Thyroid gland (tissue), 4 donors: ENCODE data around the gene AGPAT4.

ENCODE experiments used
- POLR2A ChIP-seq, 2 donors: fragments of 450-650 bp; IDR thresholded peaks; one replicate each; pipeline ENCODE4 v1.6.1; 2017; ENCODE audit warnings: antibody characterized with exemption in 2 of 2, mild to moderate bottlenecking in 2 of 2, moderate library complexity in 1 of 2
- TF ChIP-seq, protein P1 (sequence below), 6 experiments: fragments of 200-600 bp in 3 of 6; fragments of 450-650 bp in 3 of 6; sonication (generic) in 3 of 6; IDR thresholded peaks; one replicate each; pipeline ENCODE4 v1.5.1; 2016 to 2019; ENCODE audit warnings: antibody characterized with exemption in 6 of 6, mild to moderate bottlenecking in 2 of 6, inconsistent platforms in 1 of 6, moderate library complexity in 1 of 6

DNA sequence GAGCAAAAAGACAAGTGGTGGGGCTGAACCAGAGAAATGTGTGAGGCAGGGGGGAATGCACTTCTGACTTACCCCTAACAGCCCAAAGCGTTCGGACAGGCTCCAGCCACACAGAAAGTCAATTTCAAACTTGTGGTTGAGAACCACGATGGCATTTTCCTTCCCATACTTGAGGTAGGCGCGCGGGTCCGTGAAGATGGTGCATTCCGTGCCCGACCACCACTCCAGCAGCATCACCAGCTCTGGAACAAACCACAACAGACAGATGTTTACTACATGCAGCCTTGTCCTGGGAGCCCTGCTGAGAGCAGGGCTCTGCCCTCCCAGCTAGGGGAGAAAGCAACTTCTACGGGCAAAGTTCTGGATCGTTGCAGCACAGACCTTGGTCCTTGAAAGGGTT, 107.7 kb downstream of the AGPAT4 start:
- TF ChIP-seq, protein P1, sequence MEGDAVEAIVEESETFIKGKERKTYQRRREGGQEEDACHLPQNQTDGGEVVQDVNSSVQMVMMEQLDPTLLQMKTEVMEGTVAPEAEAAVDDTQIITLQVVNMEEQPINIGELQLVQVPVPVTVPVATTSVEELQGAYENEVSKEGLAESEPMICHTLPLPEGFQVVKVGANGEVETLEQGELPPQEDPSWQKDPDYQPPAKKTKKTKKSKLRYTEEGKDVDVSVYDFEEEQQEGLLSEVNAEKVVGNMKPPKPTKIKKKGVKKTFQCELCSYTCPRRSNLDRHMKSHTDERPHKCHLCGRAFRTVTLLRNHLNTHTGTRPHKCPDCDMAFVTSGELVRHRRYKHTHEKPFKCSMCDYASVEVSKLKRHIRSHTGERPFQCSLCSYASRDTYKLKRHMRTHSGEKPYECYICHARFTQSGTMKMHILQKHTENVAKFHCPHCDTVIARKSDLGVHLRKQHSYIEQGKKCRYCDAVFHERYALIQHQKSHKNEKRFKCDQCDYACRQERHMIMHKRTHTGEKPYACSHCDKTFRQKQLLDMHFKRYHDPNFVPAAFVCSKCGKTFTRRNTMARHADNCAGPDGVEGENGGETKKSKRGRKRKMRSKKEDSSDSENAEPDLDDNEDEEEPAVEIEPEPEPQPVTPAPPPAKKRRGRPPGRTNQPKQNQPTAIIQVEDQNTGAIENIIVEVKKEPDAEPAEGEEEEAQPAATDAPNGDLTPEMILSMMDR (IDR thresholded peaks at IDR 0.05) = no peak
- TF ChIP-seq POLR2A (IDR thresholded peaks at IDR 0.05) = no peak
